Lower leg skin (tissue), 4 donors: ENCODE measurements around the gene ASIC4. TPM values are rescaled to one million over a fixed set of nuclear protein-coding genes. Genes with fewer than 3 reads are reported as not detected.

Source experiments
- DNase-seq, 2 donors: peaks; one replicate each; pipeline ENCODE4 v3.0.0-alpha.2; 2019; ENCODE audit warnings: low spot score in 2 of 2
- H3K4me3 ChIP-seq: fragments of 200-600 bp; sonication (generic); 2 replicates; pipeline ENCODE4 v1.5.1; 2017; ENCODE audit warnings: mild to moderate bottlenecking, low read depth; ENCODE audit not compliant: poor library complexity, severe bottlenecking
- POLR2A ChIP-seq, 2 donors: fragments of 450-650 bp; IDR thresholded peaks; one replicate each; pipeline ENCODE4 v1.6.1; 2016 to 2017; ENCODE audit warnings: antibody characterized with exemption in 2 of 2, mild to moderate bottlenecking in 1 of 2, moderate library complexity in 1 of 2
- WGBS, 2 donors: methylation state at CpG; one replicate each; pipeline ENCODE4 v1.1.5; 2018; 5-methylcytosine and 5-hydroxymethylcytosine counted together
- intact Hi-C: fragments of 100-400 bp; cut with DNase I; formaldehyde crosslinking; loops from one replicate; pipeline ENCODE4 v1.15.0; 2023; ENCODE audit warnings: low total_unique reads
- total RNA-seq, 4 donors: library from RNA; depleted of rRNA; stranded (reverse); fragments of >200 nt; gene quantifications; one replicate each; pipeline ENCODE4 v1.1.0, GENCODE V29; 2016
- TF ChIP-seq, protein P1 (sequence below), 3 donors: fragments of 450-650 bp; IDR thresholded peaks; one replicate each; pipeline ENCODE4 v1.5.1; 2016; ENCODE audit warnings: antibody characterized with exemption in 3 of 3, mild to moderate bottlenecking in 3 of 3, moderate library complexity in 2 of 3

The ASIC4 gene
- total RNA-seq, 4 donors from 2014 or later = 0.26 TPM; not detected in 3

DNA sequence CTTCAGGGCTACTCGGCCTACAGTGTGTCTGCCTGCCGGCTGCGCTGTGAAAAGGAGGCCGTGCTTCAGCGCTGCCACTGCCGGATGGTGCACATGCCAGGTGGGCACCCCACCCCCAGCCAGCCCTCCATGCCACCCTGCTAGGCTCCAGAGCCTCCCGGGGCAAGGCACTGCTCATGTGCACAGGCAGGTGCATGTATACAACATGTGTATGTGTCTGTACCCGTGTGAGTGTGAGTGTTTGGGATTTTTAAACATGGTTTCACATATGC is 18.0 kb downstream of the ASIC4 start:
- H3K4me3 ChIP-seq = no peak overlapping the region
- DNase-seq = no peak
- intact Hi-C loops = loop anchor here (5.0 kb wide), 1 partner anchor 125 kb away; no protein-coding TSS in a partner anchor
- no peak for TF ChIP-seq POLR2A (IDR thresholded peaks at IDR 0.05)
- TF ChIP-seq, protein P1, sequence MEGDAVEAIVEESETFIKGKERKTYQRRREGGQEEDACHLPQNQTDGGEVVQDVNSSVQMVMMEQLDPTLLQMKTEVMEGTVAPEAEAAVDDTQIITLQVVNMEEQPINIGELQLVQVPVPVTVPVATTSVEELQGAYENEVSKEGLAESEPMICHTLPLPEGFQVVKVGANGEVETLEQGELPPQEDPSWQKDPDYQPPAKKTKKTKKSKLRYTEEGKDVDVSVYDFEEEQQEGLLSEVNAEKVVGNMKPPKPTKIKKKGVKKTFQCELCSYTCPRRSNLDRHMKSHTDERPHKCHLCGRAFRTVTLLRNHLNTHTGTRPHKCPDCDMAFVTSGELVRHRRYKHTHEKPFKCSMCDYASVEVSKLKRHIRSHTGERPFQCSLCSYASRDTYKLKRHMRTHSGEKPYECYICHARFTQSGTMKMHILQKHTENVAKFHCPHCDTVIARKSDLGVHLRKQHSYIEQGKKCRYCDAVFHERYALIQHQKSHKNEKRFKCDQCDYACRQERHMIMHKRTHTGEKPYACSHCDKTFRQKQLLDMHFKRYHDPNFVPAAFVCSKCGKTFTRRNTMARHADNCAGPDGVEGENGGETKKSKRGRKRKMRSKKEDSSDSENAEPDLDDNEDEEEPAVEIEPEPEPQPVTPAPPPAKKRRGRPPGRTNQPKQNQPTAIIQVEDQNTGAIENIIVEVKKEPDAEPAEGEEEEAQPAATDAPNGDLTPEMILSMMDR (IDR thresholded peaks at IDR 0.05) = no peak
- WGBS, 2 donors = 68 to 72% methylated on average over 4 to 8 of the region's 8 CpGs

DNA sequence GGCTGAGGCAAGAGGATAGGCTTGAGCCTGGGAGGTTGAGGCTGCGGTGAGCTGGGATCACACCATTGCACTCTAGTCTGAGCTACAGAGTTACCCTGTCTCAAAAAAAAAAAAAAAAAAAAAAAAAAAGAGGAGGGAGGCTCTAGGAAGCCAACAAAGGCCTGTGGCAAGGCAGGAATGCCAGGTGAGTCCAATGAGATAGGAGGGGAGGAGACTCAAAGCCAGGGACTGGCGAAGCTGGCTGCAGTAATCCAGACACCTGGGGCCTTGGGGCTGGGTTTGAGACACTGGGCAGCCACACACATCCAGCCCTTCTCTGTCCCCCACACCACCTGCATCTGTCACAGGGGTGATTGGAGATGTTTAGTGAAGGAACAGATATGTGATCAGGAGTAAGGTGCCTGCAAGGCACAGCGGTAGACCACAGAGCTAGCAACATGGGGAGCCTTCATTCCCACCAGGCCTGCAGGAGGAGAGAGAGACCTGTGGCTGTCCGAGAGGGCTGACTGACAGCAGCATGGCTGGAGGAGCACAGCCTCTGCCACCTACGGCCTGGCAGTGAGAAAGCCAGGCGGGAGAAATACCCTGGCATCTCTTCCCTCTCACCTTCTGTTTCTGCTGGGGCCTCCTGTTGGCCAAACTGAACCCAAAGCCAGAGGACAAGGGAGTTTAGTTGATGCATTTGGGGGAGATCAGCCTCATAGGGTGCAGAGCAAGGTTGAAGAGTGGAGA is 19.8 kb downstream of the ASIC4 start:
- intact Hi-C loops = loop anchor here (5.0 kb wide), 1 partner anchor 127 kb away; no protein-coding TSS in a partner anchor
- no peak overlapping the region for H3K4me3 ChIP-seq
- DNase-seq = no peak
- WGBS, 2 donors = 81 to 90% methylated on average over 6 of the region's 6 CpGs
- TF ChIP-seq, protein P1 (IDR thresholded peaks at IDR 0.05) = no peak

DNA sequence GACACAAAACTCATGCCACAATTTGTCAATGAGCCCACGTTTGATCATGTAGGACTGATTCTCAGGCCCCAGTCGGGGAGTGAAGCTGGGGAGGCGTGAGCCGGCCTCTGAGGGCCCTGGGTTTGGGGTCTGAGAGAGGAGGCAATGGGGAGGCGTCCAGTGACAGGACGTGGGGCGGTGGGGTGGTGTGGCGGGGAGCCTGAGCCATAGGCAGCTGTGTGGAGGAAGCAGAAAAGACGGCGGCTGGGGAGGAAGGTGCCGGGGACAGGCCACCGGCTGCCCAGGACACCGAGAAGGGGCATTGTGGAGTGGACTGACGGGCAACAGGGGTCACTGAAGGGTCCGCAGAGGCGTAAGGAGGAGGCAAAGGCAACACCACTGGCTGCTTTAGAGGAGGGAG is 22.1 kb downstream of the ASIC4 start:
- 77 to 83% methylated on average over 15 to 16 of the region's 16 CpGs for WGBS, 2 donors
- DNase-seq = no peak
- no peak for TF ChIP-seq POLR2A (IDR thresholded peaks at IDR 0.05)
- TF ChIP-seq, protein P1 (IDR thresholded peaks at IDR 0.05) = no peak
- no peak overlapping the region for H3K4me3 ChIP-seq
- intact Hi-C loops = no loop called here

DNA sequence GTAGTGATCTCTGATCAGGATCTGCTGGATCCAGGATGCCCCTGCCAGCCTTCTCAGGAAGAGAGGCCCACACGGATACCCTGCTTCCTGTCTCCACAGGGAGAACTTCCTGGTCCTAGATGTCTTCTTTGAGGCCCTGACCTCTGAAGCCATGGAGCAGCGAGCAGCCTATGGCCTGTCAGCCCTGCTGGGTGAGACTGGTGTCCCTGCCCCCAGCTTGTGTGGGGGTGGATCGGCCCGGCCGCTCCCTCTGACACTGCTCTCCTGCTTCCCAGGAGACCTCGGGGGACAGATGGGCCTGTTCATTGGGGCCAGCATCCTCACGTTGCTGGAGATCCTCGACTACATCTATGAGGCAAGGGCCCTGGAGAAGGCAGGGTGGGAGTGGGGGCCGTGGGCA is 22.7 kb downstream of the ASIC4 start:
- WGBS, 2 donors = 49 to 60% methylated on average over 9 of the region's 9 CpGs
- DNase-seq = no peak
- intact Hi-C loops = no loop called here
- no peak for TF ChIP-seq POLR2A (IDR thresholded peaks at IDR 0.05)
- TF ChIP-seq, protein P1 (IDR thresholded peaks at IDR 0.05) = no peak
- no peak overlapping the region for H3K4me3 ChIP-seq

DNA sequence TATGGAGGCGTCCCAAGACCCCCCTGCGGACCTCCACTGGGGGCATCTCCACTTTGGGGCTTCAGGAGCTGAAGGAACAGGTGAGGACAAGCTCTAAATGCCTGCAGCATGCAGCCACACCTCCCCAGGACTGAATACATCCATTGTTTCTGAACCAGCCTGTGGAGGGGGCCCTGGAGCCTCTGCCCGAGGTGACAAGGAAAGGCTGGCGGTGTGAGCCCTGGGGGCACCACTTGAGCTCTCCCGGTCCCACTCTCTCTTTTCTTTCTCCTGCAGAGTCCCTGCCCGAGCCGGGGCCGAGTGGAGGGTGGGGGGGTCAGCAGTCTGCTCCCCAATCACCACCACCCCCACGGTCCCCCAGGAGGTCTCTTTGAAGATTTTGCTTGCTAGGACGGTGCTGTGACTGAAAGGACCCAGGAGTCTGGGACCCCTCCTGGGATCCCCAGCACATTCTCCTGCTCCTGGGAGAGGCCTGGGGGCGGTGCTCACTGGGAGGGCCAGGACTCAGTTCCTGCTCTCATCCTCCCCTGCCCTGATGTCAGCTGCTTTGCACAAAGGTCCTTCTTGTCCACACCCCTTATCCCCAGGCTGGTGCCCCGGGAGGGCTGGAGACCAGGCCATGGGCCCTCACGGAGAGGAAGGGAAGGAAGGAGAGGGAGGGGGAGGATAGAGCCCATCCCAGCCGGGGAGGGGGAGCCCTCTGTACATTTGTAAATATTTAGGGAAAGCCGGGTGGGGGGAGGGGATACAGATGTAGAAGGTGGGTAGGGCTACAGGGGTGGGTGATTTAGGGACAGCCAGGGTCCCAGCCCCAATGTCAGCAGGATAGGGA is 23.6 kb downstream of the ASIC4 start:
- TF ChIP-seq POLR2A (IDR thresholded peaks at IDR 0.05) = no peak
- TF ChIP-seq, protein P1 (IDR thresholded peaks at IDR 0.05) = no peak
- H3K4me3 ChIP-seq = no peak overlapping the region
- intact Hi-C loops = no loop called here
- 44 to 56% methylated on average over 13 to 14 of the region's 15 CpGs for WGBS, 2 donors
- DNase-seq = no peak
